Brain pericyte (primary cell): ENCODE measurements around the gene PCAT6.

Experiments used
- DNase-seq: peaks from one replicate; pipeline ENCODE4 v3.0.0-alpha.2; 2012; ENCODE audit warnings: low read depth, low spot score

PCAT6 gene

GRCh38 chr1:202848191-202848542, 37.4 kb downstream of the PCAT6 start:
- no peak for DNase-seq

- DNase-seq = no peak
These were observed 40.0 kb downstream of the PCAT6 start for GRCh38 chr1:202850593-202851362.

- no peak for DNase-seq
These were observed 41.6 kb downstream of the PCAT6 start for GRCh38 chr1:202852163-202852904.

- DNase-seq = no peak
These were observed 44.0 kb downstream of the PCAT6 start for GRCh38 chr1:202854787-202855186.

- DNase-seq = no peak
These were observed 45.3 kb downstream of the PCAT6 start for GRCh38 chr1:202856014-202856413.

- DNase-seq = no peak
These were observed 46.4 kb downstream of the PCAT6 start for GRCh38 chr1:202857136-202857610.

- no peak for DNase-seq
These were observed 47.6 kb downstream of the PCAT6 start for GRCh38 chr1:202858331-202858730.

GRCh38 chr1:202858789-202859414, 48.1 kb downstream of the PCAT6 start:
- DNase-seq = no peak

- no peak for DNase-seq
These were observed 50.1 kb downstream of the PCAT6 start for GRCh38 chr1:202860744-202861419.
